HG02885 (cell line): ENCODE data around the gene MXRA5.
"Not testable (repeated sequence)": the region's sequence is repeated elsewhere in the genome, so short reads cannot be mapped to it uniquely, and the experiment has no call there.

Source experiments
- ATAC-seq: cut with Tn5 transposase; IDR thresholded peaks from one replicate; pipeline ENCODE4 v1.9.1; 2021; ENCODE audit warnings: mild to moderate bottlenecking; ENCODE audit not compliant: unreplicated experiment, poor library complexity

The MXRA5 gene

DNA sequence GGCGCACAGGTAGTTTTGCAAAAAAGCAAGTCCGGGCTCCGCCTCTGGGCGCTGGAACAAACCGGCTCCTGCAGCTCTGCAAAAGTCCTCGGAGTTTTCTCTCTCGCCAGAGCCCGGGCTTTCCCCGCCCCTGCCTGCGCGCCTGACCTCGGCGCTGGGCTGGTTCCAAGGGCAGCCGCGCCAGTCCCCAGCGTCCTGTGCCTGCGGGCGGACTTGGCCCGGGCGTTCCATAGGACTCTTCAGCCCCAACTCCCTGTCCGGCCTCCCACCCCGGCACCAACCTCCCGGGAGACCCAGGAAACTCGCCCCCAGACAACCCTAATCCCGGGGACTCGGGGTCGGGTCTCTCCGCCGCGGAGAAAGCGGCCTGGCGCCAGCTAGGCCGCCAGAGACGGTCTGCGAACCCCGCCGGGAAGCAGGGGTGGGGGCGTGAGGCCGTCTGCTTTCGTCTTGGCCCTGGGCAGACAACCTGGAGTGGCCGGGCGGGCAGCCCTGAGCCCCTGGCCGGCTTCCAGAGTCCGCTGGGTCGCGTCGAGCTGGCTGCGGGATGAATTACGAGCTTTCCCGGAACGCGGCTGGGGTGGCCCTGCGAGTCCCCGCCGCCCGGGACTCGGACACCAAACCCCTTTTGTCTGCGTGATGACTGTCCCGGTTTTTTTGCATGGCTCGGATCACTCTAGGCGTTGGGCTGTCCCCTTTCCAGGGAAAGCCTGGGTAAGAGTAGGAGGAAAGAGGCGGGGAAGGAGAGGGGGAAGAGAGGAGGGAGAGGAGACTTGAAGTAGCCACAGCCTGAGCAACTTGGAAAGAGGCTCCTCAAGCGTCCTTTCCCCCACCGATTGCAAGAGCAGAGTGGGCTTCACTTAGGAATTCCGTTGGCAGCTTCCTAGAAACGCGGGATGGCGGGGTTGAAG lies 916 bp downstream of the MXRA5 start:
- no peak for ATAC-seq

DNA sequence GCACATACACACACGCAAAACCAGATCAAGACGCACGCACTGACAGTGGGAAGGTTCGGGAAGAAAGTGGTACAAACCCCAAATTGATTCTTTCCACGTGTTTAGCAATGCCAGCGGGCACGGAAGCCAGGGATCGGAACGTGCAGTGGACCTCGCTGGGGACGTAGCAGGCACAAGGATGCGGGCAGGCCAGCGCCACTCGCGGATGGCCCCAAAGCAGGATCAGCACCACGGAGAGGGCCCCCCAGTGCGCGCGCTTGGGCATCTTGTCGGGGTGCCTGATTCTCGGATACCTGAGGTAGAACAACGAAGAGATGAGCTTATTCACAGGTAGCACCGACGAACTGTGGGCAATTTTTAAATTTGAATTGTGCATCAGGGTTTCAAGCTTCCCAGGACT lies 2.9 kb downstream of the MXRA5 start:
- ATAC-seq: not testable (repeated sequence)

DNA sequence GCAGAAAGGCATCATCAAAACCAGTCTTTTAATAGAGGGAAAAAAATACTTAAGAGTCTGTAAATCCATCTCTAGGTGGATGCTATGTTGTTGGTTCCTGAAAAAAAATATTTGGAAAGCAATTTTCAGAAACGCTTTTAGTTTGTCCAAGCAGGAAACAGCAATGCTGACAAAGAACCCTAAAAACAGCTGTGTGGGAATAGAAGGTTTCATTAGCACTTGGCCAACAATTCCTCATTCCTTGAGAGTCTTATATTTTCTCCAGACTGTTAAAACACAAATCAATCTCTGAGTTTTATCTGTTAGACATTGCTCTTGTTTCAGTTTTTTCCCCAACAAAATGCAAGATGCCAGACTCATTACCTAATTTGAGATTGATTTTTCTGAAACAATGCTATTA lies 6.4 kb downstream of the MXRA5 start:
- no peak for ATAC-seq

DNA sequence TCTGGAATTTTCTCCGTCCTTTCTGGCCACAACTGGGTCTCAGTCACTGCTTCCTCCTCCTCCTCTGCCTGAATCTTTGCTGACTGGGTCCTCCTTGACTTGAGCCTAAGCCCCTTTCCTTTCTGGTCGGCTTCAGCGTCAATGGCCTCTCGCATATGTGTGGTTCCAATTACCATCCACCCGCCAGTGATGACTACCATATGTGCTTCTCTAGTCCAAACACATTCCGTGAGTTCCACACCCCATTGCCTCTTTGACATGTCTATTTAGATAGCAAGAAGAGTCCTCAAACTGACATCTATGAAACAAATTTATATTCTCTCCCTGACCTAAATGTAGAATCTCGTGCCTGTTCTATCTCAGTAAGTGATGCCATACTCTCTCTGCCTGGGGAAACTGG lies 19.8 kb downstream of the MXRA5 start:
- no peak for ATAC-seq

DNA sequence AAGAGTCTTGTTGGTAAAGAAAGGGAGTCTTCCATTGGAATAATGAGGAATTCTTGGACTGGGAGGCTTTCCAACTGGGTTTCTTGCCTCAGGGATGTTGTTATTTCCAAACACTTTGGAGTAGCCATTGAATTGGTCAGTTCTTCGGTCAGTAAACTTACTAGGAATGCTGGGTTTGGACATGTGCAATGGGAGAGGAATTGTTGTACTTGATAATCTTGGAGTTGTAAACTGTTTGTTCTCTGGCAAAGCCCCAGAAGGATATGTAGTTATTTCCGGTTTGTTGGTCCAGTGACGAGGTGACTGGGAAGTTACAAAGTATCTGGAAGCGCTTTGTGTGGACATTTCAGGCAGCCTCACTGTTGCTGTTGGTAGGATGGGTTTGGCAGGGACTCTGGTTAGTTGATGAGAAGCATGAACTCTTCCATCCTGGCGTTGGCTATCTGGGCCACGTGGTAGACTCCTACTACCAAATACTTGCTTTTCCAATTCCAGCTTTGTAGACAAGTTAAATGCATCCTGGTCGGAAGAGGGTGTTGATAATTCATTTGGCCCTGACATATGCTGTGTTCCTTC lies 25.9 kb downstream of the MXRA5 start:
- ATAC-seq: no peak

DNA sequence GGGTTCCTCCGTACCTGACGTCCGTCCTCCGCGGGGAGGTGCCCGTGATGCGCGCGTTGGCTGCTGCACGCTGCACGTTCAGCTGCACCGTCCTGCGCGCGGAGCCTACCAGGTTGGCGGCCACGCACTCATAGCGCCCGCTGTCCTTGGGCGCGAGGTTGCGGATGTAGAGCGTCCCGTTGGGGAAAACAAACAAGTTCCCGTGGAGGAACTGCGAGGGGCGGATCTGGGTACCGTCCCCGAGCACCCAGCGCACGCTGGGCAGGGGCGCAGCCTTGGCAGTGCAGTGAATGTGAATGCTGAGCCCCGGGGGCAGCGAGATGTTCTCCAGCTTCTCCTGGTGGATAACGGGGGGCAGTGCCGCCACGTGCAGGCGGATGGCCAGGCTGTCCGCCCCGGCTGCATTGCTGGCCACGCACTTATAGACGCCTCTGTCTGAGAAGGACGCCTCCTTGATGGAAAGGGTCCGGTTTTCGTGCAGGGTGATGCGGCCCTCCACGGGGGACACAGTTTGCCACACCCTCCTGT lies 29.2 kb downstream of the MXRA5 start:
- no peak for ATAC-seq

DNA sequence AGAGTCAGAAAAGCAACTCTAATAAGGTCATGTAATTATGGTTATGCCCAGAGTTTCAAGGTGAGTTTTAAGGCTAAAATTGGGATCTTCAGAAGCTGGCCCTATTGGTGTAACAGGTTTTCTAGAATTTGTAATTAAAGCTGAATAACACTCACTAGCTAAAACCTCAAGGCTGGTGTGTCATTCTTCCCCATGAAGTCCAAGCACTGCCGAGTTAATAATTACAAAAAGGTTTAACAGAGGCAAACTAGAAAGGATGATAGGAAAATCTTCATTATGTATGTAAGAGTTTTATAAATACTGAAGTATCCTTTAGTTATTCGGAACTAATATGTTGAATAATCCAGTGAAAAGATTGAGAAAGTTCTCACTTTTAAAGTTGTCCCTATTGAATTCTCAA lies 34.3 kb downstream of the MXRA5 start:
- ATAC-seq: no peak

DNA sequence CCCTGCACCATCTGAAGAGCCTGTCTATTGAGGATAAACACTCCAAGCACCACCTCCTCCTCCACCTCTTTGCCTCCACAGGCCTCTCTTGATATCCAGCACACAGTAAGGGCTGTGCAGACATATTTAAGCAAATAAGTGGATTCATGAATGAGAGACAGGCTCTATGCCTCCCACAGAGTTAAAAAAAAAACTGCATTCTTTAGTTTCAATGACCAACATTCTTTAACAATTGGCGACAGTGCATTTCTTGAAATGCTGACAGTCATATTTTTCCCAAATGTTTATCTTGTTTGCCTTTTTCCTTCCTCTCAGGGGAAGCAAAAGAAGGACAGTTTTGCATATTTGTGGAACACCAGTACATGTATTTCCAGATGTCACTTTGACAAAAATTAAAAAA lies 38.6 kb downstream of the MXRA5 start:
- no peak for ATAC-seq

DNA sequence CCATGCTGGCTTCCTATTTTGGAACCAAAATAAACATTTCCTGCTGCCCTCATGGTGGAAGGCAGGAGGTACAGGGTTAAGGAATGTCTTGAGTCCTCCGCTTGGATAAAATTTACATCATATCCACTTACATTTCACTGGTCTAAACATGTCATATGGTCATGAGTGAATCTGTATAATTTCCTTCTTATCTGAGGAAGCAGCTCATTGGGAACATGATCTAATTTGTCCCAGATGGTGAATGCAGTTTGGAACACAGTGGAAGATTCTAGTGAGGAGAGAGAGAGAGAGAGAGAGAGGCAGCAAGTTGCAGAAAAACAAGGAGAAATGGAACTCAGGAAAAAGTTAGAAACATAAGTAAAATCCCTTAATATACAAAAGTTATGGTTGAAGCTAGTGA lies 46.8 kb downstream of the MXRA5 start:
- ATAC-seq: no peak

DNA sequence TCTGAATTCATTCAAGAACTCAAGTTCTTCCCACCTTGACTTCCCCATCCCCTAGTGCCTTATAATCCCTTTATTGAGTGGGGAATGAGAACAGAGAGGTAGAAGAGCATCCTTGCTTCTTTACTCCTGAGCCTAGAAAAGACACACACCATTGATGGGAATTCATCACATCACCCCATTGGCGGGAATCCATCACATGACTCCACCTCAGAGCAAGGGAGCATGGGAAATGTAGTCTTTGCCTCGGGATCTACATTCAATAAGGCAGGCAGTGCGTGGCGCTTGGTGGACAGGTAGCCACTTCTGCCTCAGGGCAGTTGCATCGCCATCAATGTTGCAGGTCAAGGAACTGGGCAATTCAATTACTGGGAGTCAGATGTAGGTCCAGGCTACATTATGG lies 50.7 kb downstream of the MXRA5 start:
- ATAC-seq: peak; percentile 59

DNA sequence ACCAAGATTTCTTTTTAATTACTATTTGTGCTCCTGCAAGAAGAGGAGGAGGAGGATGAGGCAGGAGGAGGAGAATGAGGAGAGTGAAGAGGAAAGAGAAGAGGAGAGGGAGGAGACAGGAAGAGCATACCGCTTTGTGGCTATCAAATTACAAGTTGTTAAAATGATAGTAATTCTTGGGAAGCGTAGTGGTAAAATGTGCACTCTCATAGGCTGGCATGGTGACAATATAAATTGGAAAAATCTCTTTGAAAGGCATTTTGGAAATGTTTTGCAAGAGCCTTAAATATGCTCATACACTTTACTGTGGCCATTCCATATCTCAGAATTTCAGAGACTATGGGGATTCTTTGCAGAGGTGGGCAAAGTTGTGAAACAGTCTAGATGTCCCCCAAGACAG lies 53.2 kb downstream of the MXRA5 start:
- no peak for ATAC-seq

DNA sequence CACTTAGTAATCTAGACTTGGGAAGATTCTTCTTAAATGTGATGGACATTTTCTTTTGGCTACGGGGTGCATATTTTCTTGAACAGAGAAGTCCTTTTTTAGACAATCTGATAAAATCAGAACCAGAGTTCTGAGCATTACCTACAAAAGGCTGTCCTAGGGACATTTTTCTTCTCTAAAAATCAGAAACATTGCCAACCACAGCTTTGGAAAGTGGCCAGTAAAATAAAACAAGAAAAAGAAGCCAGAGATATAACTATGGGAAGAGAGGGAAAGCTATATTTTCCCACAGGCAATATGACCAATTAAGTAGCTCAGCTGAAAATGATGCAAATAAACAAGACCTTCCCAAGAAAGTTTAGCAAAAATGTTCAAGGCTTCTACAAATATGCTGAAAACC lies 55.9 kb downstream of the MXRA5 start:
- ATAC-seq: no peak

DNA sequence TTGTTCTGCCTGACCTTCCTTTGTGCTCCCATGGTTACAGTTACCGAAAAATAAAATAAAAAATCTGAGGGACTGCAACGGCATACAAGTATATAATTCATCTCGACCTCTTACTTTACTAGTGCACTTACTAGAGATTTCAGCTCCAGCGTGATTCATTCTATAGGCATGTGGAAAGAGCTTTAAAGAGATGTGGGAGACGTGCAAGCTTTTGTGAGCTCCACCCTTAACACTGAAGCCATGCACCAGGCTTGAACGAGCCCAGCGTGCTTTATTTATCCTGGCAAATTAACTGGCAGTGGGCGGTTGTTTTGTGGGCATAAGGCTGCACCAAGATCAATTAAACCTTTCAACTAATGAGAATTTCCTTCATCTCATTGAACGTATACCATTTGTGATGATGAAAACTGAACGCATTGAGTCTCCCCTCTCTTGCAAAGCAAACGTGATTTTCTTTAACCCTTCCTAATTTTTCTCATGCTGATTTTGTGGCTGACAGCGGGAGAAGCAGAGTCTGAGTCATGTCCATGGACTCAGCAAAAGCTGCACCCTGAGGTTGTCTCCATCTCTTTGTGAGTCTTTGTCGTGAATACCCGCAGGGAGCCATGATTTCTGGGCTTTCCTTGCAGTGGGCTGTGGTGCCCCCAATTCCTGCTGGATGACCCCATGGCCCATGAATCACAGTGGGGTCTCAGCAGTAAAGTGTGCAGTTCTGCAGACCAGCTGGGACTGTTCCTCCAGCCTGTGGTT lies 60.1 kb downstream of the MXRA5 start:
- ATAC-seq: no peak

DNA sequence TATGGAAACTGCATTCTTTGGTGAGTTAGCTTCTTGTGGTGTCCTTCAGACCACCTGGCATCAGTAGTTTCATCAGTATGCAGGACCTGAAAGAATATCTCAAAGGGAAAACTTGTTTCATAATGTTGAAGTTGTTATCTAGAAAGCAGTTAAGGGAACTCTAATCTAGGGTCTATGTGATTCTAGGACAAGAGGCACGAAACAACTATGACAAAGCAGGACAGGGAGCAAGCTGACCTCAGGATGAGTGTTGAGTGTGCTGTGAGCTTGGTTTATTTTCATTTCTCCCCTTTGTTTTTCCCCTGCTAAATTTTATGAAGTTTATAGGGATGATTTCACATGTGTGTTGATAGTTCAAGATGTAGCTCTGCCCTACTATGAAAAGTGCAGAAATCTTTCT lies 65.7 kb downstream of the MXRA5 start:
- no peak for ATAC-seq

DNA sequence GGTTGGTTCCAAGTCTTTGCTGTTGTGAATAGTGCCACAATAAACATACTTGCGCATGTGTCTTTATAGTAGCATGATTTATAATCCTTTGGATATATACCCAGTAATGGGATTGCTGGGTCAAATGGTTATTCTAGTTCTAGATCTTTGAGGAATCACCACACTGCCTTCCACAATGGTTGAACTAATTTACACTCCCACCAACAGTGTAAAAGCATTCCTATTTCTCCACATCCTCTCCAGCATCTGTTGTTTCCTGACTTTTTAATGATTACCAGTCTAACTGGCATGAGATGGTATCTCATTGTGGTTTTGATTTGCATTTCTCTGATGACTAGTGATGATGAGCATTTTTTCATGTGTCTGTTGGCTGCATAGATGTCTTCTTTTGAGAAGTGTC lies 72.8 kb downstream of the MXRA5 start:
- not testable (repeated sequence) for ATAC-seq

DNA sequence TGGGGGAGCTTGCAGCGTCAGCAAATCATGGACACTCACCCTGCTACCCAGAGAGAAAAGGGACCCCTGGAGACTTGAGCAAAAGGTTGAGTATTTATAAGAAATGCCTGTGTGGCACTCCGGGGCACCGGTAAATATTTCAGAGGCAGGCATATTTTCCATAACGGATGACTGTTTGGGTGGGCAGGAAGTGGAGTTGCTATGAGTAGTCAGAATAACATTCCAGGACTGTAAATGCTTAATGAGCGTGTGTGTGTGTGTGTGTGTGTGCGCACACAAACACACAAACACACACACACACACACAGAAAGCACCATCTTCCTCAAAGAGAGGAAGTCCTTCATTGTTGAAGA lies 74.6 kb downstream of the MXRA5 start:
- no peak for ATAC-seq

DNA sequence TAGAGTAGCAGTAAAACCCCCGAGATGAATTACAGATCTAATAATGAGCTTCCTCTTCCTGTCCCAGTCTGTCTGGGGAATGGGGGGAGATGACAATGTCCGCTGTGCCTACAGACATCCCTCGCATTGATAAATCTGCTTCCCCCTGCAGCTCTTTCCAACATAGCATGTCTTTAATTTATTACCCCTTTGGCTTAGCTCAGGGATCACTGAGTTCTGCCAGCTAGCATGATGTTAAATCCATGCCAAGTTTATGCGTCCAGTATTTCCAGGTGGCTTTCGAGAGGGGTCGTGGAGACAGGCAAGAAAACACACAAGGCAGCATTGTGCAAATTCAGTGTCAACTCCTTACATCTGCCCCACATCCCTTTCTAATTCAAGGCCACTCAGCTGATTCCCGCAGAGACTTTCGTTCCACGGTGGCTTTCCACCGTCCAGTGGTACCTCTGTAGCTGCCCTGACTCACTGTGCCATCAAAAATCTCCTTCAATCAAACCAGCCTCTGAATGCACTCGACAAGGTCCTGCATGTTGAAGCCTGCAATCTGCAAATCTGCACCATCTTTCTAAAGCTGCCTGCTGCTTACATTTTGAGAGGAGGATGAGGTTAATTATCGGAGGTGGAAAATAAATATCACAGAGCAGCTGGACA lies 75.1 kb downstream of the MXRA5 start:
- no peak for ATAC-seq

DNA sequence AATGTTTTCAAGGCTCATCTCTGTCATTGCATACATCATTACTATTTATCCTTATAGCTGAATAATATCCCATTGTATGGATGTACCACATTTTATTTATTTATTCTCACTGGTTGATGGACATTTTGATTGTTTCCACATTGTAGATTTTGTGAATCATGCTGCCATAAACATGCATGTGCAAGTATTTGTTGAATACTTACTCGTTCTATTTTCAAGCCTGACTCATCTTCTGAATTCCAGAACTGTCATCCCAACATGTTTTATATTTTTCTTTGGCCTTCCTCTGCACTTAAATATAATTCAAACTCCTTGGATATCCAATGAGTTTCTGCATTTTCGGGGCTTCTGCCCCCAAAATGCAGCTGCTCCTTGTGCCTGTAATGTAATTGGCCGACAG lies 77.6 kb downstream of the MXRA5 start:
- no peak for ATAC-seq

DNA sequence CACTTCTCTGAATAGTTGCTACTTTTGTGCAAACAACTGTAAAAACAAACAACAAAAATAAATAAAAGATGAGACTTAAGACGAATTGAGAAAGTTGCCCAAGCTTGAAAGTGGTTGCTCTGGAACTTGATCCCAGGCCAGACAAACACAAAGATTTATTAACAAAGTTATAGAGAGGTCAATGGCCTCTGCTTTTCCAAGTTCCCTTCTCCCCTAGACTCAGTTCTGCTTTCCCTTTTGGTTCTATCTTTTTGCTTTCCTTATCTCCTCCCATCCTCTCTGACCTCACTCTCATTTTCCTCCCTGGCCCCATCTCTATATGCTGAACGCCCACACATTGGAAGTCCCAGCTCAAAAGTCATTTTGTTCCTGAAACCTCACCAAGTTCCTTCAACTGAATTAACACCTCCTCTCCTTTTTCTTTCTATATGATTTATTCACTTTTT lies 82.7 kb downstream of the MXRA5 start:
- no peak for ATAC-seq

DNA sequence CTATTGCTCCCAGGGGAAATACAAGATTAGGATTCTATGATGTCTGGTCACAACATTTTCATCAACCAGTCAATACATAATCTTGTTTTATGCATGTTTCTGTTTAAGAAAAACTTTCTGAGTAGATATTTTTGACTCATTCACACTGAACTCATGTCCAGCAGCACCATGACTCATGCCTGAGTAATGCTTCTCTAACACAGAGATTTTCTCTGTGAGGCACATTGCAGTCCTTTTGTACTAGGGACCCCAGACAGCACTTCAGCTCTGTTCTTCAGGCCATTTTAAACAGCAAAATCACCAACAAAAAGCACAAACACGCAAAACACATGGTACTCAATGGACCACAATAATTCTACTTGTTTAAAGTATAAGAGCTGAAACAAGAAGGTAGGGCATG lies 83.6 kb downstream of the MXRA5 start:
- ATAC-seq: no peak
